Endothelial cell (in vitro differentiated cells): Measurements from ENCODE around the gene S100A16. TPM values are rescaled to one million over a fixed set of nuclear protein-coding genes. Genes with fewer than 3 reads are reported as not detected.

Source experiments
- DNase-seq: peaks from one replicate; pipeline ENCODE4 v3.0.0; 2021; ENCODE audit warnings: low spot score
- H3K27ac Mint-ChIP-seq: one replicate; pipeline ENCODE4 v1.8.0; 2021; ENCODE audit warnings: mixed read lengths, inconsistent platforms; ENCODE audit not compliant: unreplicated experiment
- H3K27me3 Mint-ChIP-seq: one replicate; pipeline ENCODE4 v1.8.0; 2021; ENCODE audit warnings: mild to moderate bottlenecking, moderate library complexity, mixed read lengths, inconsistent platforms; ENCODE audit not compliant: unreplicated experiment
- H3K36me3 Mint-ChIP-seq: one replicate; pipeline ENCODE4 v1.8.0; 2021; ENCODE audit warnings: mild to moderate bottlenecking, low read depth, mixed read lengths, inconsistent platforms; ENCODE audit not compliant: unreplicated experiment
- H3K4me1 Mint-ChIP-seq: one replicate; pipeline ENCODE4 v1.8.0; 2021; ENCODE audit warnings: mild to moderate bottlenecking, mixed read lengths, inconsistent platforms; ENCODE audit not compliant: unreplicated experiment
- H3K4me3 Mint-ChIP-seq: one replicate; pipeline ENCODE4 v1.8.0; 2021; ENCODE audit warnings: mild to moderate bottlenecking, mixed read lengths, inconsistent platforms; ENCODE audit not compliant: unreplicated experiment
- H3K9me3 Mint-ChIP-seq: one replicate; pipeline ENCODE4 v1.8.0; 2021; ENCODE audit warnings: mixed read lengths, inconsistent platforms; ENCODE audit not compliant: unreplicated experiment
- CTCF ChIP-seq: fragments of 200-600 bp; sonication (generic); IDR thresholded peaks from one replicate; pipeline ENCODE4 v1.5.0; 2021; ENCODE audit warnings: antibody characterized with exemption; ENCODE audit not compliant: unreplicated experiment
- total RNA-seq: library from RNA; stranded (reverse); fragmentation: NEBNext Ultra II Directional; extraction: Animal tissue kit (Norgen Biotek cat#: 25700); gene quantifications from one replicate; pipeline ENCODE4 v1.2.1, GENCODE V29; 2021; ENCODE audit not compliant: unreplicated experiment

The S100A16 gene
- total RNA-seq, 1 donor from 2014 or later: 363 TPM

DNA sequence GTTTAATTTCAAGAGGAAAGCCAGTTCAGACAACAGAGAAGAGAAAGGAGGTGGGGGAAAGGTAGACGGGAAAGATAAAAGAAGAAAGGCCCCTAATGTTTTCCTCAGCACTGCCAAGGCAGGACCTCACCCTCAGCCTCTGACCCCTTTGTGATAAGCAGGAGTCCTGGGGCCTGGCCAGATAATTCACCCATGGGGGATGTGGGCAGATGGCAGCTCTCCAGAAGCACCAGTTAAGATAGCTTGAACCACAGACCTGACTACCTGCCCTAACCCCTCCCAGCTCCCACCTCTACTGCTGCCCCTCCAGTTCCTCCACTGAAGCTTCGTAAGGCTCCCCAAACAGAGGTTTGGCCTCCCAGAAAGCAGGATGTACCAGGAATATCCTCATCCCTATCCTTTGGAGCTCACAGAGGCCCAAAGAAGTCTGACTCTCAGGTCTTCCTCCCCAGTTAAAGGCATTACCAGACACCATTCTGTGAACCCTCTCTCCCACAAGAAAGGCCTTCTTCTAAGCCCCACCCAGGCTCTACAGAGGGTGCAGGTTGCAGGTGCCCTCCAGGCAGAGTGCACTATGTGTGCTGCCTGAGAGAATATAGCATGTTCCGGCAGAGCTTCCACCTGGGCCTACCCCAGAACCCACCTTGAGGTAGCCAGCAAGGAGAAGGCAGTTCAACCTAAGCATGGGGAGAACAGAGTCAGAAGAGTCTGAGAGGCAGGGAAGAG, 36.4 kb upstream of the S100A16 start:
- no peak overlapping the region for H3K27ac Mint-ChIP-seq
- H3K4me1 Mint-ChIP-seq: peaks cover 3% of the 10 kb centered on the region
- peaks cover 25% of the 10 kb centered on the region for H3K36me3 Mint-ChIP-seq
- TF ChIP-seq CTCF: no peak
- no peaks in the 10 kb centered on the region for H3K9me3 Mint-ChIP-seq
- no peak overlapping the region for H3K4me3 Mint-ChIP-seq
- peaks cover 7% of the 10 kb centered on the region for H3K27me3 Mint-ChIP-seq
- no peak for DNase-seq

DNA sequence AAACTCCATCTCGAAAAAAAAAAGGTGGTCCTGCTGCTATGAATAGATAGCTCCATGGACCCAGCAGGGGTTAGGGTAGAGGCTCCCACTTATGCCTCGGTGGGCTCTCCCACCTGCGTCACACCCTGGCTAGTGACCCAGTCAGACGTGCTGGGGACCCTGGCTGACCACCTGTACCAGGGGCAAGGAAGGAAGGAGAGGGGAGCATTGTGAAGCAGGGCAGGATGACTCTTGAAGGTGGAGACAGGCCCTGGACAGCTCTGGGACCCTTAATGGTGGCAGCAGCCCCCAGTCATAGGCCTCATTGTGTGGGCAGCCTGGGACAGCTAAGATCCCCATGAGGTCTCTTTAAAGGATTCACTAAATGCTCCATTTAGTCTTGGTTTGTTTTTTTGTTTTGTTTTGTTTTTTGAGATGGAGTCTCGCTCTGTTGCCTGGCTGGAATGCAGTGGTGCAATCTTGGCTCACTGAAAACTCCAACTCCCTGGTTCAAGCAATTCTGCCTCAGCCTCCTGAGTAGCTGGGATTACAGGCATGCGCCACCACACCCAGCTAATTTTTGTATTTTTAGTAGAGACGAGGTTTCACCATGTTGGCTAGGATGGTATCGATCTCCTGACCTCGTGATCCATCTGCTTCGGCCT, 35.2 kb upstream of the S100A16 start:
- no peak for DNase-seq
- H3K27me3 Mint-ChIP-seq: peaks cover 5% of the 10 kb centered on the region
- peaks cover 3% of the 10 kb centered on the region for H3K4me1 Mint-ChIP-seq
- no peaks in the 10 kb centered on the region for H3K9me3 Mint-ChIP-seq
- H3K27ac Mint-ChIP-seq: no peak overlapping the region
- H3K4me3 Mint-ChIP-seq: no peak overlapping the region
- peaks cover 37% of the 10 kb centered on the region for H3K36me3 Mint-ChIP-seq
- TF ChIP-seq CTCF: no peak

- H3K4me3 Mint-ChIP-seq: peak overlapping the region; percentile 26
- no peak for DNase-seq
Observed at GRCh38 chr1:153647346-153647714, 34.4 kb upstream of the S100A16 start.

GRCh38 chr1:153646672-153647345, 33.9 kb upstream of the S100A16 start:
- Mint-ChIP-seq H3K27ac (no peak overlapping the region), H3K9me3 (no peaks in the 10 kb centered on the region), H3K4me1 (peaks cover 3% of the 10 kb centered on the region), H3K4me3 (no peak overlapping the region), H3K27me3 (peaks cover 5% of the 10 kb centered on the region), H3K36me3 (peaks cover 40% of the 10 kb centered on the region)
- TF ChIP-seq CTCF: no peak
- no peak for DNase-seq

More at GRCh38 chr1:153647346-153647714, 34.4 kb upstream of the S100A16 start:
- peak overlapping the region; percentile 72 for H3K27ac Mint-ChIP-seq
- H3K27me3 Mint-ChIP-seq: peaks cover 5% of the 10 kb centered on the region
- H3K36me3 Mint-ChIP-seq: peaks cover 40% of the 10 kb centered on the region
- peaks cover 3% of the 10 kb centered on the region for H3K4me1 Mint-ChIP-seq
- no peaks in the 10 kb centered on the region for H3K9me3 Mint-ChIP-seq
- no peak for TF ChIP-seq CTCF
